Kidney capillary endothelial cell (primary cell): ENCODE measurements around the gene CFAP73.
"Not testable (repeated sequence)": the region's sequence is repeated elsewhere in the genome, so short reads cannot be mapped to it uniquely, and the experiment has no call there.

Source experiments
- DNase-seq: peaks from one replicate; pipeline ENCODE4 v3.0.0-alpha.2; 2018; ENCODE audit warnings: low spot score

CFAP73 gene

DNA sequence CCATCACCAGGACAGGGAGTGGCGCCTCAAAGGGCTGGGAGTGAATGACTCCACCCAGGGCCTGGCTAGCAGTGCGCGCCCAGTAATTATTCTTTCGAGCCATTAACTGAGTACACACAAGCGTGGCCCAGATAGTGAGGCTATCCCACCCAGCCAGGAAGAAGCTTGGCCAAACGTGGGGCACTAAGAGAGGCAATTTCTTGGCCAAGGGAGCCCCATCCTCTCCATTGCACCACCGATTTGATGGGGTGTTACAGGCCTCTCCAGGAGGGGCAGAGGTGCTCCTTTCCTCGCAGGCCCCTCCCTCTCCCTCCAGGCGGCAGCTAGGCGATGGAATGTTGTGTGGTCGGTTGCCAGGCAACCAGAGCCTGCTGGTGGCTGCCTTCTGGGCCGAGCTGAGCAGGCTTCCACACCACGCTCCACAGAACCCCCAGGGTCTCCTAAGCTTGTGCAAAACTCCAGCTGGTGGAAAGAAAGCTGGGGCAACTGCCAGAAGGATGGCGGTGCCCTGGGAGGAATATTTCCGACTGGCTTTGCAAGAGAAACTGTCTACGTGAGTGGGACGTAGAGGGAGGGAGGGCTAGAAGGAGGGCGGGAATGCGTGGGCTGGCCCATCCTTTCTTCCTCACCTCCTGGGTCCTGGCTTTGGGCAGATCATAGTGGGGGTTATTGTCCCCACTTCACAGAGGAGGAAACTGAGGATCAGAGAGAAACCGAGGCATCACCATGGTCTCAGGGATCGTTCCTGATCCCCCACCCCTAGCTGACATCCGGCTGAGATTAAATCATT, at the start of gene CFAP73:
CFAP73 (plus strand) TSS at position 364 of the 790 bp plus-strand sequence; CDS start at position 498, 134 bp downstream.
- peak; percentile 33 for DNase-seq

DNA sequence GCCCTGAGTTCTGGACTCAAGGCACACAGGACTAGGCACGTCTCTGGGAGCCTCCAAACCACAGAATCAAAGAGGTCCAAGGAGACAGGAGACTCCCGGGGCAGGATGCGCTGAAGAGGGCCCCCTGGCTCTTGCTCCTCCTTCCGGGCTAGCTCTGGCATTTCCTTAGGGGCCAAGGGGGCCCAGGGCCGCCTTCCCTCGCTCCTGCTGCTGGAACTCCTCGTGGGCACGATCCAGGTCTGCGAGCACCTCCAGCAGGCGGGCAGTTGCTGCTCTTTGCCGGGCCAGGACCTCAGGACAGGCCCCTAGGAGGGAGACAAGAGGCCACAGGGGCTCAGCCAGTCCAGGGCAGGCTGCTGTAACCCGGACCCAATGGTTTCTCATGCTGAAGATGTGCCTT, 49.8 kb upstream of the CFAP73 start:
- DNase-seq = no peak

DNA sequence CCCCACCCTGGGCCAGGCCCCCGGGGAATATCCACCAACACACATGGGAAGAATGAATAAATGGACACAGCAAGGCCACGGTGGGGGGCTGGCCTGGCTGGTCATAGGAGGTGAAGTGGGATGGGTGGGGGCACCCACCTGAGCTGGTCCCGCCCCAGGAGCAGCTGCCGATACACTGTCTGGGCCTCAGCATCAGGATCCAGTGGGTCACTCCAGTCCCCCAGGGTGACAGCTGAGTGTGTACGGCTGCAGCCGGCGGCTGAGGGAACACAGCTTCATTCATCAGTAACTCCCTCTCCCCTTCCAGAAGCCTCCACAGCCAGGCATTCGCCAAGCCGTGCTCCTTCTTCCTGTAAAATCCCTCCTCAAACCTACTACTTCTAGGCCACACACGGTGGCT, 47.8 kb upstream of the CFAP73 start:
- DNase-seq = no peak

DNA sequence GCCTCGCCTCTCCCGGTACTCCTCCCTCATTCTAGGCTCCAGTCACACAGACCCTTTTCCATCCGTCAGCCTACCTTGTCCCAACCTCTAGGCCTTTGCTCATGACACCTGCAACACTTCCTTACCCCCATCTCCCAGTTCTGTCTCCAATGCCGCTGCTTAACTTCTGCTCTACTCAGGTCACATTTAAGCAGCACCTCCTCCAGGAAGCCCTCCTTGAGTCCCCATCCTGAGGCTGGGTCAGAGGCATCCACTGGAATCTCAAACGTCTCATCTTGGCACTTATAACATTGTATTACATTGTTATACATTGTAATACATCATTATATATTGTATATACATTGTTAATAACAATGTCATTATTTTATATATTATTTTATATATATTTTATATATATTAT, 46.7 kb upstream of the CFAP73 start:
- DNase-seq = no peak

DNA sequence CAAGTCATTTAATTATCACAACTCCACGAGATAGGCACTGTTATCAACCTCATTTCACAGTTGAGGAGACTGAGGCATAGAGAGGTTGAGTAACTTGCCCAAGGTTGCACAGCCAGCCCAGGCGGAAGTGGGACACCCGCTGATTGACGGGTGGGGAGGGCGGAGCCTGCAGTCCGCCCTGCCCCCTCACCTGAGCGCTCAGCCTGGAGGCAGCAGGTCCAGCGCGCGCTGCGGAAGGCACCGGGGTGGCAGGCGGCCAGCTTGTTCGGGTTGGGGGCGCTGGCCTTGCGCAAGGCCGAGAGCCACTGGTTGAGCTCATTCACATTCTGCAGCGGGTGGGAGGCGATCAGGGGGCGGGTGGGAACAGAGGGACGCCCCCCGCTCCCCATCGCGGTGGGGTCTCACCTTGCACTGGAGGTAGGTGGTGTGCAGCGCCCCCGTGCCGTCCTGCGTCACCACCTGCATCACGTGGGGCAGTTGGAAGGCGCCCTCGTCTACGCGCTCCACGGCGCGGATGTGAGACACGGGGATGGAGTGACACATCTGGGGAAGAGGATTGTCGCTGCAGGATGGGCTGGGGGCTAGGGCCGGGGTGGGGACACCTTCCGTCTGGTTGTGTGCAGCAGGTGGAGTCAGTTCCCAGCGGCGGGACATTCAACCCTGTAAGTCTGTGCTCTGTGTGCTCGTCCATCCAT, 45.6 kb upstream of the CFAP73 start:
- no peak for DNase-seq

- no peak for DNase-seq
Measured at GRCh38 chr12:113104953-113105510, 44.5 kb upstream of the CFAP73 start.

DNA sequence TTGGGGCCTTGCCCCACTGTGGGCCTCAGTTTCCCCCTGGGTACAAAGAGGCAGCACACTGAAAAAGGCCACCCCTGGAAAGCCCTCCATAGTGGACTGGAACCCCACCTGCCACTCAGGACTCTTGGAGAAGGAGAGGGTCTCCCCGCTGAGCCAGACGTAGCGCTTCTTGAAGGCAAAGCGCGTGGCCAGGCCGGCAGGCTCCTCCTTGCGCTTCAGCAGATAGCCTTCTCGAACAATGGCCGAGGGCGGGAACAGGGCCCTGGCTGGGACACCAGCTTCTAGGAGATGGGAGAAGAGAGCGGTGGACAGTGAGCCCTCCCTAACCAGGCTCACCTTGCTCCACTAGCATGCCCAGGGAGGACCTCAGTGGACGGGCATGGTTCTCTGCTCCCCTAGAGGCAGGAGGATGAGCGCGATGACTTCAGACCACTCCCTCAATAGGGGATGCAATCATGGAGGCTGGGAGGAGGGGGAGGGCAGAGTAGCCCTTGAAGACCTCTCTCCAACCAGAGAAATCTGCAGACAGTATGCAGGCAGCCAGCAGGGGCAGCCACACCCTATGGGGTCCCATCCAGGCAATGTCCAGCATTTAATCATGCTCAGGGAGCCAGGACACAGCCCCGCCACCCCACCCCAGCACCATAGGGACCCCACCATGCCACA, 43.8 kb upstream of the CFAP73 start:
- DNase-seq = no peak

- DNase-seq = no peak
Measured at GRCh38 chr12:113106361-113106760, 43.2 kb upstream of the CFAP73 start.

DNA sequence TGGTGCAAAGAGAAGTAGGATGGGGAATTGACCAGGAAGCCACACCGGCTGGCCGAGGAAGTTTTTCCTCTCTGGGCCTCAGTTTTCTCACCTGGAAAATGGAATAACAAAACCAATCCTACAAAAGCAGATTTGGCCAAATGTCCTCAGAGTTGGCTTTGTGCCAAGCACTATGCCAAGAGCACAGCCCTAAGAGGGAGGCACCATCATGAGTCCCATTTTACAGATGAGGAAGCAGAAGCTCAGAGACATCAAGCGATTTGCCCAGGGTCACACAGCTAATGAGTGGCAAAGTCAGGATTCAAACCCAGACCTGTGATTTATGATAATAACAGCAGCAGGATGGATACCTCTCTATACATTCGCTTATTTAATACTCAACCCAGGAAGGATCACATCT, 41.2 kb upstream of the CFAP73 start:
- no peak for DNase-seq

DNA sequence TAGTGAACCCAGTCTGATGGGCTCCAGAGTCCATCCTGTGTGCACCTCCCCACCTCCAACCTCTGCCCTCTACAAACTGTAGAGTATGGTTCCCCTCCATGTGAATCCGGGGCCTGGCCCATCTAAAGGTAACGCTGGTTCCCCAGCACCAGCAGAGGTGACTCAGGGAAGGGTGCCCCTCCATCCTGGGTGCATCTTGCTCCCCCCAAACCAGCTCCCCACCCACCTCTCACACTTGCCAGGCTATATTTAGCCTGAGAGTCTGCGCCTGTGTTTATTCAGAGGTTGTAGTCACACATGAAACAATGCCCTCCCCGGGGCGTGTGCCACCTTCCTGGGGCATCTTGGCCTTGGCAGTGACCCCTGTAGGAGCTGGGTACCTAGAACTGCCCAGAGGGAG, 40.2 kb upstream of the CFAP73 start:
- no peak for DNase-seq

DNA sequence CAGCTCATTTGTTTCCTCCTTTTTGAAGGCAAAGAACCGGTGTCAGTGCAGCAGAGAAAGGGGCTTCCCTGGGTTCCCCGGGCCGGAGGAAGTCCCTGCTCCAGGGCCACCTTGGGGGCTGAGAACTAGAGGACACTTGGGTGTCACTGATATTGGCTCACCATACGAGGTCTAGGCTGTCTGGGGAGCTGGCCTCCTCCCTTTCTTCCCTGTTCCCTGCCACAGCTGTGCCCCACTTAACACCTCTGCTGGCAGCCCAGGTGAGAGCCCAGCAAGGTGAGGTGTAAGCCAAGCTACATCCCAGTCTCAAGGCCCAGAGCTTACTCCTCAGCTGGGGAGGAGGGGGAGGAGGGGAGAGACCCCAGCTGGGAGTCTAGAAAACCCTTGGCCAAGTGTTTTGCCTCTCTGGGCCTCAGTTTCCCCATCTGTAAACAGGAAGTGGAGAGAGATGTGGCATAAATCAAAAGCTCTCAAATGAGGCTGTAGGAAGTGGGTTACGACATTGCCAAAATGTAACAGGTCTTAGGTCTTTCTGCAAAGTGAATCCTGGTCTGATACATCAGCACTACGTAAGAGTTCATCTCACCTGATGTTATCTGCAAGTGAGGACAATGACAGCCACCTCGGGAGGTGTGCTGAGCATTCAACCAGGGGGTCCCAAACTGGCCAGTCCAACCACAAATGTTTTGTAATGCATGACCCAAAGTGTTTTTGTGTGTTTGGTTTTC, 39.5 kb upstream of the CFAP73 start:
- DNase-seq = no peak

DNA sequence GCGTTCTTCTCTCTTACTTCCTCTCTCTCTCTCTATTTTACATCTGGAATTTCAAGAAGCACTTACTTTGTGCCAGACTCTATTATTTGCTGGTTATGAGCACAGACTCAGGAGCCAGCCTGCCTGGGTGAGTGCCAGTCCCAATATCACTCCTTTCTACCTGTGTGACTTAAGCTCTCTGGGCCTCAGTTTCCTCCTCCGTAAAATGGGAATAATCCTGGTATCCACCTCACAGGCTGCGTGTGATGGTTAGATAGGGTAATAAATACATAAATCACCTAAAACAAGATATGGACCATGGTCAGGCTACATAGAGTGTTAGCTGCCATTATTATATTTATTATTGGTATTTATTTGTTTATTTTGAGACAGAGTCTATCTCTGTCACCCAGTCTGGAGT, 38.3 kb upstream of the CFAP73 start:
- DNase-seq = no peak

- no peak for DNase-seq
Measured at GRCh38 chr12:113112043-113112899, 37.3 kb upstream of the CFAP73 start.

DNA sequence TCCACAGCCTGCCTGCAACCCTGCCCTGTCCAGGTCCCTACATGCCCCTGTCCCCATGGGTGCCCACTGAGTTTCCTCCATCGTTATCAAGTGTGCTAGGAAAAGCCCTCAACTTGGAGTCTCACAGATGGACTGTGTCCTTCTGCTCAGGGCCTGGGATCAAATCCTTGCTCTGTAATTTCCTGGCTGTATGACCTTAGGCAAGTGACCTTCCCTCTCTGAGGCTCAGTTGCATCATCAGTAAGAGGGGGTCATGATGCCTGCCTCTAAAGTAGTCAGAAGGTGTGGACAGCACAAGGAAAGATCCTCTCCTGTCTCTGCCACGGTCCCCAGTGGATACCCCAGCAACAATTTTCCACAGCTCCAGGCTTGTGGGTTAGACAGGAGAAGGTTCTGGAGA, 36.1 kb upstream of the CFAP73 start:
- DNase-seq = no peak

GRCh38 chr12:113114447-113115178, 34.9 kb upstream of the CFAP73 start:
- no peak for DNase-seq

GRCh38 chr12:113115455-113116126, 33.9 kb upstream of the CFAP73 start:
- DNase-seq = no peak

GRCh38 chr12:113116875-113117274, 32.6 kb upstream of the CFAP73 start:
- no peak for DNase-seq

- not testable (repeated sequence) for DNase-seq
Measured at GRCh38 chr12:113117684-113118083, 31.8 kb upstream of the CFAP73 start.

GRCh38 chr12:113118142-113118541, 31.4 kb upstream of the CFAP73 start:
- no peak for DNase-seq
